ENCODE results near the gene TGFBRAP1.

Gene TGFBRAP1

GRCh38 chr2:105271393-105272045 is 58.0 kb downstream of the TGFBRAP1 start:
- no peak overlapping the region for H3K9ac ChIP-seq (ENCODE audit: low read depth, low read length)
- peaks cover 87% of the 10 kb centered on the region for H3K36me3 ChIP-seq (ENCODE audit: control insufficient read depth, insufficient read depth, low read length)
- H3K27me3 ChIP-seq (ENCODE audit: control insufficient read depth, insufficient read depth, low read length) = no peaks in the 10 kb centered on the region
- no peak overlapping the region for H3K4me3 ChIP-seq (ENCODE audit: low read depth, low read length)
- no peaks in the 10 kb centered on the region for H3K4me1 ChIP-seq (ENCODE audit: control insufficient read depth, insufficient read depth, low read length)
- no peak overlapping the region for H3K27ac ChIP-seq (ENCODE audit: low read depth, low read length)
- no peaks in the 10 kb centered on the region for H3K9me3 ChIP-seq (ENCODE audit: control insufficient read depth, insufficient read depth, low read length)

GRCh38 chr2:105269426-105269825 is 60.1 kb downstream of the TGFBRAP1 start:
- Histone ChIP-seq H3K27me3 (ENCODE audit: control insufficient read depth, insufficient read depth, low read length) (no peaks in the 10 kb centered on the region), H3K27ac (ENCODE audit: low read depth, low read length) (no peak overlapping the region), H3K9me3 (ENCODE audit: control insufficient read depth, insufficient read depth, low read length) (no peaks in the 10 kb centered on the region), H3K4me1 (ENCODE audit: control insufficient read depth, insufficient read depth, low read length) (no peaks in the 10 kb centered on the region), H3K9ac (ENCODE audit: low read depth, low read length) (no peak overlapping the region), H3K4me3 (ENCODE audit: low read depth, low read length) (no peak overlapping the region), H3K36me3 (ENCODE audit: control insufficient read depth, insufficient read depth, low read length) (peaks cover 76% of the 10 kb centered on the region)

GRCh38 chr2:105262651-105263091 is 66.9 kb downstream of the TGFBRAP1 start:
- H3K4me1 ChIP-seq (ENCODE audit: control insufficient read depth, insufficient read depth, low read length) = no peaks in the 10 kb centered on the region
- no peaks in the 10 kb centered on the region for H3K27me3 ChIP-seq (ENCODE audit: control insufficient read depth, insufficient read depth, low read length)
- H3K36me3 ChIP-seq (ENCODE audit: control insufficient read depth, insufficient read depth, low read length) = peaks cover 19% of the 10 kb centered on the region
- H3K4me3 ChIP-seq (ENCODE audit: low read depth, low read length) = no peak overlapping the region
- no peak overlapping the region for H3K9ac ChIP-seq (ENCODE audit: low read depth, low read length)
- no peak overlapping the region for H3K27ac ChIP-seq (ENCODE audit: low read depth, low read length)
- no peaks in the 10 kb centered on the region for H3K9me3 ChIP-seq (ENCODE audit: control insufficient read depth, insufficient read depth, low read length)

DNA sequence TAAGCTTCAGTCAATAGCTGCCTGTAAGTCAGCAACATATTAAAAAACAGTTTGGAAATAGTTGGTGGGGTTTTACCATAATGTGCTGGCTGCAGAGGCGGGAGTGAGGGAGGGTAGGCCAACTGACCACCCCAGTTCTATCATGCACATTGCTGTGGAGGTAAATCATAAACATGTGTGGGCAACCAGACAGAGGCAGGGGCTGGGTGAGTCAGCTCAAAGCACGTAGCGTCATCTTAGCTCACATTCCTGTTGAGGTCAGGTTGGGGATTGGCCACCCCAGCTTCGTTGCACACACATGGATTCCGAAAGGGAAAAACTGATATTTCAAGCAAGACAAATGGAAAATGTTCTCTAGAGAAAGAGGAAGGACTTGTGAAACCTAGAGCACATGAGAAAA is 68.5 kb downstream of the TGFBRAP1 start:
- H3K27me3 ChIP-seq (ENCODE audit: control insufficient read depth, insufficient read depth, low read length) = no peaks in the 10 kb centered on the region
- H3K27ac ChIP-seq (ENCODE audit: low read depth, low read length) = no peak overlapping the region
- peaks cover 3% of the 10 kb centered on the region for H3K36me3 ChIP-seq (ENCODE audit: control insufficient read depth, insufficient read depth, low read length)
- H3K9me3 ChIP-seq (ENCODE audit: control insufficient read depth, insufficient read depth, low read length) = no peaks in the 10 kb centered on the region
- H3K9ac ChIP-seq (ENCODE audit: low read depth, low read length) = no peak overlapping the region
- H3K4me3 ChIP-seq (ENCODE audit: low read depth, low read length) = no peak overlapping the region
- H3K4me1 ChIP-seq (ENCODE audit: control insufficient read depth, insufficient read depth, low read length) = no peaks in the 10 kb centered on the region

DNA sequence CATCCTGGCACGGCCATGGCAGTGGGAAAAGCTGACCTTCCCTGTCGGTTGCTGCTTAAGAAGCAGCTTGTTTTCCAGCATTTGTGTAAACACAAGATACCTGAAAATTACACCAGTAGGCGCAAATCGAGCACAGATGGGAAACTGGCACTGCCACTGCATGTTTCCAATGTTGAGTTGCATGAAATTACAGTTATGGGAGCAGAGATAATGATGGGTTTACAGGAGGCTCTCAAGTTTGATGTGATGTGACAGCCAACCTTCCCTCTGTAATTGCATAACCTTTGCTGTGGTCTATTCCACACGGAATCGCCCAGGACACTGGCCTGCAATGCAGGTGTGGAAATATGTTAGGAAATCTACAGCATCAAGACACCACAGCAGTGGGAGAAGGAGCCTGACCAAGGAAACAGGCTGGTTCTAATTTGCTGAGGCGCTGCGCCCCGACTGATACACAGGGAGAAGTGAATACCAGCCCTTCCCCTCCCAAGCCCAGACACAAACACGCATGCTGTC is 70.6 kb downstream of the TGFBRAP1 start:
- Histone ChIP-seq H3K9me3 (ENCODE audit: control insufficient read depth, insufficient read depth, low read length) (no peaks in the 10 kb centered on the region), H3K4me1 (ENCODE audit: control insufficient read depth, insufficient read depth, low read length) (no peaks in the 10 kb centered on the region), H3K4me3 (ENCODE audit: low read depth, low read length) (no peak overlapping the region), H3K36me3 (ENCODE audit: control insufficient read depth, insufficient read depth, low read length) (no peaks in the 10 kb centered on the region), H3K9ac (ENCODE audit: low read depth, low read length) (no peak overlapping the region), H3K27ac (ENCODE audit: low read depth, low read length) (no peak overlapping the region), H3K27me3 (ENCODE audit: control insufficient read depth, insufficient read depth, low read length) (no peaks in the 10 kb centered on the region)

DNA sequence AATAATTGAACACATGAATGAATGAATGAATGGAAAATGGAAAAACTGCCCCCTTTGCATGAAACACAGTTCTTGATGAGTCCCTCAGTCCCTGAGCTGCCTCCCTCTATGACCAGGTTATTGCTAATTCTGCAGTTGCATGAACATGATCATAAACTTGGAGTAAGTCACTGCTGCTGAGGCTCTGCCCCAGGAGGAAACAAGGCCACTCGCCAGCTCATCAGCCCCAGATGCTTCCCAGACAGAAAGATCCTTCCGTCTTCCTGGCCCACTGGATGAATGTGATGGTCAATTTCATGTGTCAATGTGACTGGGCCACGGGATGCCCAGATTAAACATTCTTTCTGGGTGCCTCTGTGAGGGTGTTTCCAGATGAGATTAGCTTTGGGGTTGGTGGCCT is 71.6 kb downstream of the TGFBRAP1 start:
- Histone ChIP-seq H3K27me3 (ENCODE audit: control insufficient read depth, insufficient read depth, low read length) (no peaks in the 10 kb centered on the region), H3K4me3 (ENCODE audit: low read depth, low read length) (no peak overlapping the region), H3K9me3 (ENCODE audit: control insufficient read depth, insufficient read depth, low read length) (no peaks in the 10 kb centered on the region), H3K9ac (ENCODE audit: low read depth, low read length) (no peak overlapping the region), H3K36me3 (ENCODE audit: control insufficient read depth, insufficient read depth, low read length) (no peaks in the 10 kb centered on the region), H3K4me1 (ENCODE audit: control insufficient read depth, insufficient read depth, low read length) (no peaks in the 10 kb centered on the region), H3K27ac (ENCODE audit: low read depth, low read length) (no peak overlapping the region)

DNA sequence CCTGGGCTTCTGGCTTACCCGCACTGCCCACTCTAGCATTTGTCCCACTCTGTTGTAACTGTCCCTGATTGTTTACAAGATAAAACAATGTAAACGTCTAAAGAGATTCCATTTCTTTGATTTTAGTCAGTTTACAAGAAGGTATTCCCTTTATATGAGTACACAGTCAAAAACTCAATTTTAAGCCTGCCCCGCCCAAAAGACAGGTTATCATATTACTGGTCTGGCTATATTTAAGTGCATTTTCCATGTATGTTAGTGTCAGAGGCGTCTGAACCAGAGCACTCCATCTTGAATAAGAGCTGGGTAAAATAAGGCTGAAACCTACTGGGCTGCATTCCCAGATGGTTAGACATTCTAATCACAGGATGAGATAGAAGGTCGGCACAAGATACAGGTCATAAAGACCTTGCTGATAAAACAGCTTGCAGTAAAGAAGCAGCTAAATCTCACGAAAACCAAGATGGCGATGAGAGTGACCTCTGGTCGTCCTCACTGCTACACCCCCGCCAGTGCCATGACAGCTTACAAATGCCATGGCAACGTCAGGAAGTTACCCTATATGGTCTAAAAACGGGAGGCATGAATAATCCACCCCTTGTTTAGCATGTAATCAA is 73.0 kb downstream of the TGFBRAP1 start:
- Histone ChIP-seq H3K27me3 (ENCODE audit: control insufficient read depth, insufficient read depth, low read length) (no peaks in the 10 kb centered on the region), H3K4me1 (ENCODE audit: control insufficient read depth, insufficient read depth, low read length) (no peaks in the 10 kb centered on the region), H3K36me3 (ENCODE audit: control insufficient read depth, insufficient read depth, low read length) (no peaks in the 10 kb centered on the region), H3K27ac (ENCODE audit: low read depth, low read length) (no peak overlapping the region), H3K4me3 (ENCODE audit: low read depth, low read length) (no peak overlapping the region), H3K9me3 (ENCODE audit: control insufficient read depth, insufficient read depth, low read length) (peaks cover 4% of the 10 kb centered on the region; the same call in 1 of the 2 replicates), H3K9ac (ENCODE audit: low read depth, low read length) (no peak overlapping the region)

GRCh38 chr2:105255979-105256378 is 73.6 kb downstream of the TGFBRAP1 start:
- no peak overlapping the region for H3K9ac ChIP-seq (ENCODE audit: low read depth, low read length)
- H3K9me3 ChIP-seq (ENCODE audit: control insufficient read depth, insufficient read depth, low read length) = peaks cover 4% of the 10 kb centered on the region; the same call in 1 of the 2 replicates
- no peak overlapping the region for H3K27ac ChIP-seq (ENCODE audit: low read depth, low read length)
- H3K4me3 ChIP-seq (ENCODE audit: low read depth, low read length) = no peak overlapping the region
- no peaks in the 10 kb centered on the region for H3K36me3 ChIP-seq (ENCODE audit: control insufficient read depth, insufficient read depth, low read length)
- H3K4me1 ChIP-seq (ENCODE audit: control insufficient read depth, insufficient read depth, low read length) = no peaks in the 10 kb centered on the region
- no peaks in the 10 kb centered on the region for H3K27me3 ChIP-seq (ENCODE audit: control insufficient read depth, insufficient read depth, low read length)

GRCh38 chr2:105254531-105255210 is 74.9 kb downstream of the TGFBRAP1 start:
- Histone ChIP-seq H3K9me3 (ENCODE audit: control insufficient read depth, insufficient read depth, low read length) (peaks cover 4% of the 10 kb centered on the region; the same call in 1 of the 2 replicates), H3K9ac (ENCODE audit: low read depth, low read length) (no peak overlapping the region), H3K4me1 (ENCODE audit: control insufficient read depth, insufficient read depth, low read length) (no peaks in the 10 kb centered on the region), H3K27me3 (ENCODE audit: control insufficient read depth, insufficient read depth, low read length) (no peaks in the 10 kb centered on the region), H3K36me3 (ENCODE audit: control insufficient read depth, insufficient read depth, low read length) (no peaks in the 10 kb centered on the region), H3K27ac (ENCODE audit: low read depth, low read length) (no peak overlapping the region), H3K4me3 (ENCODE audit: low read depth, low read length) (no peak overlapping the region)

GRCh38 chr2:105252271-105252670 is 77.3 kb downstream of the TGFBRAP1 start:
- Histone ChIP-seq H3K27me3 (ENCODE audit: control insufficient read depth, insufficient read depth, low read length) (no peaks in the 10 kb centered on the region), H3K4me3 (ENCODE audit: low read depth, low read length) (no peak overlapping the region), H3K4me1 (ENCODE audit: control insufficient read depth, insufficient read depth, low read length) (no peaks in the 10 kb centered on the region), H3K36me3 (ENCODE audit: control insufficient read depth, insufficient read depth, low read length) (no peaks in the 10 kb centered on the region), H3K9ac (ENCODE audit: low read depth, low read length) (no peak overlapping the region), H3K9me3 (ENCODE audit: control insufficient read depth, insufficient read depth, low read length) (peaks cover 4% of the 10 kb centered on the region; the same call in 1 of the 2 replicates), H3K27ac (ENCODE audit: low read depth, low read length) (no peak overlapping the region)

All from HUES48 (cell line).